SK-N-SH (cell line): ENCODE measurements around the gene TRPC4. TPM values are rescaled to one million over a fixed set of nuclear protein-coding genes. Genes with fewer than 3 reads are reported as not detected.

ENCODE experiments used
- CTCF ChIA-PET: fragments of 300-600, 350-600 bp; formaldehyde crosslinking; extraction: SDS; loops from one replicate; lab custom pipeline; 2021; lab: Yijun Ruan, JAX
- POLR2A ChIA-PET: fragments of 350-600 bp; sonication (Branson Sonifier 250); formaldehyde crosslinking; extraction: SDS; loops from one replicate; lab custom pipeline; 2020; ENCODE audit warnings: antibody characterized with exemption, inconsistent platforms; lab: Yijun Ruan, JAX
- DNase-seq: peaks from one replicate; pipeline ENCODE4 v3.0.0; 2012
- H2AFZ ChIP-seq: fragments of 200-600 bp; sonication (generic); 2 replicates; pipeline ENCODE4 v1.8.1; 2016; ENCODE audit warnings: antibody characterized with exemption, mild to moderate bottlenecking, low read depth
- H3F3A ChIP-seq: fragments of 200-600 bp; sonication (generic); replicated peaks from 2 replicates; pipeline ENCODE3; 2016; ENCODE audit warnings: antibody characterized with exemption, mild to moderate bottlenecking; ENCODE audit not compliant: insufficient read depth
- H3K27ac ChIP-seq, 2 experiments: fragments of 200-500 bp in 1 of 2; fragments of 200-600 bp in 1 of 2; sonication (Bioruptor generic) in 1 of 2; sonication (generic), shearing (Covaris generic) in 1 of 2; 2 replicates each; pipeline versions ENCODE4 v1.5.1 to v1.6.1; 2014 to 2016; ENCODE audit warnings: low read depth in 2 of 2, inconsistent platforms in 1 of 2, low read length in 1 of 2, mild to moderate bottlenecking in 1 of 2, mixed read lengths in 1 of 2
- H3K27me3 ChIP-seq: fragments of 200-600 bp; sonication (generic), shearing (Covaris generic); 2 replicates; pipeline ENCODE4 v1.6.1; 2016; ENCODE audit warnings: mixed run types; ENCODE audit not compliant: insufficient read depth
- H3K36me3 ChIP-seq, 2 experiments: fragments of 200-500 bp in 1 of 2; fragments of 200-600 bp in 1 of 2; sonication (Bioruptor generic) in 1 of 2; sonication (generic) in 1 of 2; replicated peaks in 1 of 2; 2 replicates each; pipeline versions ENCODE3 to v1.5.1; 2014 to 2016; ENCODE audit warnings: low read length in 1 of 2, mild to moderate bottlenecking in 1 of 2; ENCODE audit not compliant: insufficient read depth in 2 of 2, control insufficient read depth in 1 of 2
- H3K4me1 ChIP-seq, 2 experiments: fragments of 200-500 bp in 1 of 2; fragments of 200-600 bp in 1 of 2; sonication (Bioruptor generic) in 1 of 2; sonication (generic), shearing (Covaris generic) in 1 of 2; 2 replicates each; pipeline versions ENCODE4 v1.5.1 to v1.6.1; 2014 to 2016; ENCODE audit warnings: low read depth in 1 of 2, low read length in 1 of 2, mixed run types in 1 of 2; ENCODE audit not compliant: insufficient read depth in 2 of 2, control insufficient read depth in 1 of 2
- H3K4me2 ChIP-seq: fragments of 200-600 bp; sonication (generic), shearing (Covaris generic); 2 replicates; pipeline ENCODE4 v1.6.1; 2017; ENCODE audit warnings: mixed run types
- H3K4me3 ChIP-seq, 2 experiments: fragments of 200-500 bp in 1 of 2; fragments of 200-600 bp in 1 of 2; sonication (Bioruptor generic) in 1 of 2; sonication (generic), shearing (Covaris generic) in 1 of 2; 2 replicates each; pipeline versions ENCODE4 v1.5.1 to v1.8.1; 2014 to 2016; ENCODE audit warnings: low read depth in 2 of 2, inconsistent platforms in 1 of 2, low read length in 1 of 2, mild to moderate bottlenecking in 1 of 2, mixed read lengths in 1 of 2, moderate library complexity in 1 of 2
- H3K79me2 ChIP-seq: fragments of 200-600 bp; sonication (generic); 2 replicates; pipeline ENCODE4 v1.8.1; 2017; ENCODE audit warnings: mild to moderate bottlenecking; ENCODE audit not compliant: insufficient read depth
- H3K9ac ChIP-seq: fragments of 200-600 bp; sonication (generic); 2 replicates; pipeline ENCODE4 v1.6.1; 2017; ENCODE audit warnings: mixed run types
- H3K9me2 ChIP-seq: fragments of 200-600 bp; sonication (generic); 2 replicates; pipeline ENCODE4 v1.6.1; 2017; ENCODE audit warnings: mixed run types
- H3K9me3 ChIP-seq: fragments of 200-600 bp; sonication (generic); 2 replicates; pipeline ENCODE4 v1.6.1; 2017; ENCODE audit warnings: mixed run types, mild to moderate bottlenecking, moderate library complexity
- H4K20me1 ChIP-seq: fragments of 200-600 bp; sonication (generic); 2 replicates; pipeline ENCODE4 v1.6.1; 2017; ENCODE audit warnings: mild to moderate bottlenecking, mixed run types; ENCODE audit not compliant: insufficient read depth
- CHD2 ChIP-seq: fragments of 150-350 bp; IDR thresholded peaks from 2 replicates; pipeline ENCODE4 v1.6.1; 2018; ENCODE audit warnings: low read length; ENCODE audit not compliant: partially characterized antibody
- CTCF ChIP-seq: fragments of 200-600 bp; sonication (generic); IDR thresholded peaks from 2 replicates; pipeline ENCODE4 v1.6.1; 2017; ENCODE audit warnings: antibody characterized with exemption, mild to moderate bottlenecking, moderate library complexity
- FOSL2 ChIP-seq: IDR thresholded peaks from 2 replicates; pipeline ENCODE4 v1.4.0; 2012; ENCODE audit warnings: low read depth, mild to moderate bottlenecking, moderate library complexity, borderline replicate concordance
- FOXJ3 ChIP-seq: sonication (generic); formaldehyde crosslinking; IDR thresholded peaks from 2 replicates; pipeline ENCODE4 v1.5.1; 2020; ENCODE audit warnings: mild to moderate bottlenecking, missing genetic modification reagents
- FOXM1 ChIP-seq: IDR thresholded peaks from 2 replicates; pipeline ENCODE4 v1.4.0; 2012; ENCODE audit warnings: low read depth, mild to moderate bottlenecking
- GABPA ChIP-seq: IDR thresholded peaks from 2 replicates; pipeline ENCODE4 v1.4.0; 2012; ENCODE audit warnings: low read depth, mild to moderate bottlenecking
- IRF3 ChIP-seq: fragments of 150-350 bp; IDR thresholded peaks from 2 replicates; pipeline ENCODE4 v1.6.1; 2016; ENCODE audit warnings: mild to moderate bottlenecking, low read depth, low read length
- MEF2A ChIP-seq: IDR thresholded peaks from 2 replicates; pipeline ENCODE4 v1.4.0; 2012; ENCODE audit warnings: low read depth, borderline replicate concordance
- NFIC ChIP-seq: IDR thresholded peaks from 2 replicates; pipeline ENCODE4 v1.4.0; 2012; ENCODE audit warnings: borderline replicate concordance
- RAD21 ChIP-seq: IDR thresholded peaks from 2 replicates; pipeline ENCODE4 v1.6.1; 2012; ENCODE audit warnings: mild to moderate bottlenecking, low read length
- REST ChIP-seq: IDR thresholded peaks from 2 replicates; pipeline ENCODE4 v1.6.1; 2012; ENCODE audit warnings: mild to moderate bottlenecking, low read depth, low read length, moderate library complexity
- RFX5 ChIP-seq: IDR thresholded peaks from 2 replicates; pipeline ENCODE4 v1.6.1; 2012; ENCODE audit warnings: mild to moderate bottlenecking, improper control_type of control experiment, low read length
- SMC3 ChIP-seq: IDR thresholded peaks from 2 replicates; pipeline ENCODE4 v1.6.1; 2012; ENCODE audit warnings: low read depth, low read length, improper control_type of control experiment
- USF2 ChIP-seq: fragments of 150-350 bp; IDR thresholded peaks from 2 replicates; pipeline ENCODE4 v1.6.1; 2017; ENCODE audit warnings: antibody characterized with exemption, low read length, low read depth, borderline replicate concordance
- YY1 ChIP-seq: IDR thresholded peaks from 2 replicates; pipeline ENCODE4 v1.4.0; 2012; ENCODE audit warnings: low read depth, mild to moderate bottlenecking
- WGBS: methylation state at CpG from one replicate; pipeline ENCODE4 v1.1.6; 2017; ENCODE audit warnings: low lambda C conversion rate; 5-methylcytosine and 5-hydroxymethylcytosine counted together
- polyA plus RNA-seq, 3 experiments: library from polyadenylated mRNA; depleted of rRNA; stranded (reverse); fragments of >200 nt; gene quantifications; 2 replicates each; pipeline ENCODE4 v1.2.3, GENCODE V29; 2012

TRPC4 gene
- polyA plus RNA-seq, 1 of the 3 experiments (the other 2 are of a cell fraction), result not detected

- Histone ChIP-seq H3K4me2 (peak overlapping the region; percentile 74), H3K4me3 (peak overlapping the region; percentile 27 to 57; a peak in 3 of 4 replicates), H3K36me3 (no peaks in the 10 kb centered on the region), H3K79me2 (no peaks in the 10 kb centered on the region), H4K20me1 (no peaks in the 10 kb centered on the region), H3K9ac (no peak overlapping the region), H3K9me3 (no peaks in the 10 kb centered on the region), H3K9me2 (peaks cover 4% of the 10 kb centered on the region; the same call in 1 of the 2 replicates), H3K4me1 (peaks cover 0 to 11% of the 10 kb centered on the region in 2 experiments; a peak in 2 of 4 replicates), H3F3A (peaks cover 5% of the 10 kb centered on the region), H3K27me3 (peaks cover 36% of the 10 kb centered on the region), H2AFZ (0 out of 2 replicates have a peak overlapping the region, but pooled peaks have one; percentile 47), H3K27ac (no peak overlapping the region)
- ChIA-PET CTCF (interaction anchor here (0.6 to 1.3 kb wide), 3 partner anchors 11 to 759 kb away, joined by 4 to 9 read pairs (median 5); no protein-coding TSS in a partner anchor), POLR2A (no interaction called here)
- WGBS, result 7% methylated on average over 9 of the region's 9 CpGs
- TF ChIP-seq RAD21 (no peak), FOXJ3 (CRISPR knock-in tag) (no peak), MEF2A (no peak), SMC3 (no peak), IRF3 (no peak), CTCF (no peak), CHD2 (no peak), YY1 (no peak), FOSL2 (no peak), REST (no peak), RFX5 (no peak), USF2 (no peak), FOXM1 (no peak), GABPA (no peak), NFIC (no peak)
- DNase-seq, result no peak
Observed at GRCh38 chr13:37870489-37870845, 895 bp upstream of the TRPC4 start.
